OCI-M1 (cell line): ENCODE data around the gene CDH23.

ENCODE experiments used
- DNase-seq: peaks from one replicate; lab custom pipeline; 2025; lab: John Stamatoyannopoulos, UW

The CDH23 gene

GRCh38 chr10:71690094-71690720 is 293.5 kb downstream of the CDH23 start:
- DNase-seq: no peak

GRCh38 chr10:71691405-71691804 is 294.7 kb downstream of the CDH23 start:
- no peak for DNase-seq

- DNase-seq: no peak
These were observed 296.0 kb downstream of the CDH23 start for GRCh38 chr10:71692598-71693306.

- no peak for DNase-seq
These were observed 296.7 kb downstream of the CDH23 start for GRCh38 chr10:71693377-71693776.

GRCh38 chr10:71694039-71694501 is 297.4 kb downstream of the CDH23 start:
- no peak for DNase-seq

- DNase-seq: peak; percentile 87
These were observed 297.8 kb downstream of the CDH23 start for GRCh38 chr10:71694567-71694968.

- DNase-seq: no peak
These were observed 299.1 kb downstream of the CDH23 start for GRCh38 chr10:71695502-71696476.

- peak; percentile 81 for DNase-seq
These were observed 300.1 kb downstream of the CDH23 start for GRCh38 chr10:71696628-71697326.

- no peak for DNase-seq
These were observed 301.4 kb downstream of the CDH23 start for GRCh38 chr10:71697938-71698709.

GRCh38 chr10:71698737-71699136 is 302.0 kb downstream of the CDH23 start:
- no peak for DNase-seq

GRCh38 chr10:71700731-71701368 is 304.1 kb downstream of the CDH23 start:
- no peak for DNase-seq

GRCh38 chr10:71701496-71702132 is 304.9 kb downstream of the CDH23 start:
- no peak for DNase-seq

- DNase-seq: no peak
These were observed 306.9 kb downstream of the CDH23 start for GRCh38 chr10:71703577-71703976.

GRCh38 chr10:71704816-71705215 is 308.1 kb downstream of the CDH23 start:
- no peak for DNase-seq

GRCh38 chr10:71705582-71705981 is 308.9 kb downstream of the CDH23 start:
- DNase-seq: no peak

- no peak for DNase-seq
These were observed 309.7 kb downstream of the CDH23 start for GRCh38 chr10:71706216-71707121.

GRCh38 chr10:71707240-71707789 is 310.6 kb downstream of the CDH23 start:
- DNase-seq: no peak

GRCh38 chr10:71708301-71708703 is 311.6 kb downstream of the CDH23 start:
- DNase-seq: peak; percentile 78
